CD4-positive, alpha-beta memory T cell (primary cell): ENCODE measurements around the gene IFITM5. TPM values are rescaled to one million over a fixed set of nuclear protein-coding genes. Genes with fewer than 3 reads are reported as not detected.

Experiments
- CTCF ChIA-PET: fragments of 350-600 bp; sonication (Branson Sonifier 250); formaldehyde crosslinking; loops from one replicate; lab custom pipeline; 2021; ENCODE audit warnings: inconsistent platforms; ENCODE audit not compliant: partially characterized antibody; lab: Charles Lee
- POLR2A ChIA-PET: fragments of 350-600 bp; sonication (Branson Sonifier 250); formaldehyde crosslinking; loops from one replicate; lab custom pipeline; 2021; ENCODE audit not compliant: partially characterized antibody; lab: Charles Lee
- DNase-seq, 5 donors: peaks; one replicate each; pipeline versions ENCODE4 v3.0.0 to v3.0.0-alpha.2; 2020 to 2022; ENCODE audit warnings: mixed read lengths in 1 of 5
- H3K27ac ChIP-seq: one replicate; pipeline ENCODE4 v1.7.0; 2013; ENCODE audit warnings: low read depth, low read length
- H3K27me3 ChIP-seq: 2 replicates; pipeline ENCODE4 v1.7.0; 2013; ENCODE audit warnings: mild to moderate bottlenecking, low read length, moderate library complexity; ENCODE audit not compliant: insufficient read depth
- H3K36me3 ChIP-seq: 2 replicates; pipeline ENCODE4 v1.7.0; 2013; ENCODE audit warnings: mild to moderate bottlenecking, low read length, moderate library complexity; ENCODE audit not compliant: insufficient read depth
- H3K4me1 ChIP-seq: 2 replicates; pipeline ENCODE4 v1.7.0; 2013; ENCODE audit warnings: mild to moderate bottlenecking, low read length, moderate library complexity; ENCODE audit not compliant: insufficient read depth
- H3K4me3 ChIP-seq, 2 donors: one replicate each; pipeline ENCODE4 v1.7.0; 2013; ENCODE audit warnings: low read length in 2 of 2, mild to moderate bottlenecking in 1 of 2
- H3K9me3 ChIP-seq, 2 donors: one replicate each; pipeline ENCODE4 v1.7.0; 2013; ENCODE audit warnings: low read length in 2 of 2, control low read depth in 1 of 2; ENCODE audit not compliant: control insufficient read depth in 1 of 2
- H3K27ac Mint-ChIP-seq, 7 donors: one replicate each; pipeline ENCODE4 v1.8.0; 2020 to 2021; ENCODE audit warnings: mixed read lengths in 7 of 7, mild to moderate bottlenecking in 6 of 7, inconsistent platforms in 3 of 7, moderate library complexity in 3 of 7
- H3K27me3 Mint-ChIP-seq, 2 donors: one replicate each; pipeline ENCODE4 v1.8.0; 2020 to 2021; ENCODE audit warnings: mixed read lengths in 2 of 2
- H3K36me3 Mint-ChIP-seq, 2 donors: one replicate each; pipeline ENCODE4 v1.8.0; 2020 to 2021; ENCODE audit warnings: mixed read lengths in 2 of 2, inconsistent platforms in 1 of 2, mild to moderate bottlenecking in 1 of 2
- H3K4me1 Mint-ChIP-seq, 4 donors: one replicate each; pipeline ENCODE4 v1.8.0; 2020 to 2021; ENCODE audit warnings: mixed read lengths in 4 of 4, mild to moderate bottlenecking in 1 of 4
- H3K4me3 Mint-ChIP-seq, 8 donors: one replicate each; pipeline ENCODE4 v1.8.0; 2020 to 2021; ENCODE audit warnings: mixed read lengths in 8 of 8, mild to moderate bottlenecking in 7 of 8, moderate library complexity in 6 of 8, inconsistent platforms in 3 of 8
- H3K9me3 Mint-ChIP-seq, 8 donors: one replicate each; pipeline ENCODE4 v1.8.0; 2020 to 2021; ENCODE audit warnings: mixed read lengths in 8 of 8, mild to moderate bottlenecking in 5 of 8, inconsistent platforms in 3 of 8, moderate library complexity in 1 of 8
- intact Hi-C: fragments of 100-400 bp; cut with micrococcal nuclease; formaldehyde crosslinking; loops from one replicate; pipeline ENCODE4 v1.15.1; 2023
- polyA plus RNA-seq, 2 donors: library from polyadenylated mRNA; unstranded; fragments of 300-500 nt; fragmentation: Illumina TruSeq; gene quantifications; one replicate each; pipeline ENCODE4 v1.2.3, GENCODE V29; 2021
- total RNA-seq, 2 experiments: library from RNA; stranded (reverse); gene quantifications; one replicate each; pipeline ENCODE4 v1.2.3, GENCODE V29; 2021

The IFITM5 gene
- total and polyA plus RNA-seq, 4 experiments from 2014 or later: not detected

DNA sequence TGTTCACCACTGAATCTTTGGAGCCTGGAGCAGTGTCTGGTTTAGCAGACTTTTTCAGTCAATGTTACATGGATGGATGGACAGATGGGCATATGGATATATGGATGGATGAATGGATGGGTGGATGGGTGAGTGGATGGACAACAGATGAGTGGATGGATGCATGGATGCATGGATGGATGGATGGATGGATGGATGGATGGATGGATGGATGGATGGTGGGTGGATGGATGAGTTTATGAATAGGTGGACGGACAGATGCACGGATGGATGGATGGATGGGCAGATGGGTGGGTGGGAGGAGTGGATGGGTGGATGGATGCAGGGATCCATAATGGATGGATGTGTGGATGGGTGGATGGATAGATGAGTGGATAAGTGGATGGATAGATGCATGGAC, 43.5 kb downstream of the IFITM5 start:
- POLR2A ChIA-PET: no interaction called here
- Histone ChIP-seq H3K27me3 (no peaks in the 10 kb centered on the region), H3K4me1 (peaks cover 4% of the 10 kb centered on the region), H3K36me3 (peaks cover 23% of the 10 kb centered on the region), H3K9me3 (no peaks in the 10 kb centered on the region), H3K4me3 (no peak overlapping the region), H3K27ac (no peak overlapping the region)
- peaks cover 0 to 2% (median 0%) of the 10 kb centered on the region in 8 donors for H3K9me3 Mint-ChIP-seq
- no peak for DNase-seq
- peaks cover 3 to 5% (median 4%) of the 10 kb centered on the region in 4 donors for H3K4me1 Mint-ChIP-seq
- CTCF ChIA-PET: interaction anchor here (1.1 kb wide), 1 partner anchor 24 kb away, joined by 3 read pairs; no protein-coding TSS in a partner anchor
- H3K4me3 Mint-ChIP-seq: no peak overlapping the region
- intact Hi-C loops: no loop called here
- peaks cover 23 to 30% of the 10 kb centered on the region in 2 donors for H3K36me3 Mint-ChIP-seq
- peaks cover 0 to 2% of the 10 kb centered on the region in 2 donors for H3K27me3 Mint-ChIP-seq
- H3K27ac Mint-ChIP-seq: peak overlapping the region in 2 of 7 donors; percentile 24 to 25

GRCh38 chr11:255176-255575, 44.1 kb downstream of the IFITM5 start:
- H3K4me1 Mint-ChIP-seq: peaks cover 6 to 9% (median 7%) of the 10 kb centered on the region in 4 donors
- intact Hi-C loops: no loop called here

GRCh38 chr11:253886-254270, 45.4 kb downstream of the IFITM5 start:
- H3K36me3 ChIP-seq: peaks cover 33% of the 10 kb centered on the region
- Mint-ChIP-seq H3K36me3 (peaks cover 32 to 42% of the 10 kb centered on the region in 2 donors), H3K4me3 (no peak overlapping the region), H3K27ac (peak overlapping the region in 2 of 7 donors; percentile 52 to 80), H3K4me1 (peaks cover 6 to 9% (median 7%) of the 10 kb centered on the region in 4 donors), H3K9me3 (peaks cover 0 to 2% (median 0%) of the 10 kb centered on the region in 8 donors), H3K27me3 (no peaks in the 10 kb centered on the region)
- no peak overlapping the region for H3K27ac ChIP-seq
- POLR2A ChIA-PET: interaction anchor here (1.1 to 2.0 kb wide), 2 partner anchors 24 to 27 kb away, joined by 5 to 6 read pairs; partner anchors contain the start of gene NLRP6
- CTCF ChIA-PET: interaction anchor here (6.7 kb wide), 1 partner anchor 13 kb away, joined by 50 read pairs; no protein-coding TSS in a partner anchor
- no peak overlapping the region for H3K4me3 ChIP-seq
- H3K9me3 ChIP-seq: no peaks in the 10 kb centered on the region
- intact Hi-C loops: no loop called here
- no peak for DNase-seq
- H3K27me3 ChIP-seq: no peaks in the 10 kb centered on the region
- peaks cover 5% of the 10 kb centered on the region for H3K4me1 ChIP-seq

More at GRCh38 chr11:255176-255575, 44.1 kb downstream of the IFITM5 start:
- POLR2A ChIA-PET: no interaction called here
- no peaks in the 10 kb centered on the region for H3K27me3 ChIP-seq
- H3K27ac ChIP-seq: no peak overlapping the region
- CTCF ChIA-PET: interaction anchor here (1.1 kb wide), 1 partner anchor 24 kb away, joined by 3 read pairs; no protein-coding TSS in a partner anchor
- no peaks in the 10 kb centered on the region for H3K9me3 ChIP-seq
- Mint-ChIP-seq H3K4me3 (no peak overlapping the region), H3K36me3 (peaks cover 27 to 35% of the 10 kb centered on the region in 2 donors), H3K27me3 (peaks cover 0 to 2% of the 10 kb centered on the region in 2 donors), H3K27ac (no peak overlapping the region), H3K9me3 (peaks cover 0 to 2% (median 0%) of the 10 kb centered on the region in 8 donors)
- peaks cover 5% of the 10 kb centered on the region for H3K4me1 ChIP-seq
- peaks cover 23% of the 10 kb centered on the region for H3K36me3 ChIP-seq
- no peak overlapping the region for H3K4me3 ChIP-seq
- DNase-seq: no peak

DNA sequence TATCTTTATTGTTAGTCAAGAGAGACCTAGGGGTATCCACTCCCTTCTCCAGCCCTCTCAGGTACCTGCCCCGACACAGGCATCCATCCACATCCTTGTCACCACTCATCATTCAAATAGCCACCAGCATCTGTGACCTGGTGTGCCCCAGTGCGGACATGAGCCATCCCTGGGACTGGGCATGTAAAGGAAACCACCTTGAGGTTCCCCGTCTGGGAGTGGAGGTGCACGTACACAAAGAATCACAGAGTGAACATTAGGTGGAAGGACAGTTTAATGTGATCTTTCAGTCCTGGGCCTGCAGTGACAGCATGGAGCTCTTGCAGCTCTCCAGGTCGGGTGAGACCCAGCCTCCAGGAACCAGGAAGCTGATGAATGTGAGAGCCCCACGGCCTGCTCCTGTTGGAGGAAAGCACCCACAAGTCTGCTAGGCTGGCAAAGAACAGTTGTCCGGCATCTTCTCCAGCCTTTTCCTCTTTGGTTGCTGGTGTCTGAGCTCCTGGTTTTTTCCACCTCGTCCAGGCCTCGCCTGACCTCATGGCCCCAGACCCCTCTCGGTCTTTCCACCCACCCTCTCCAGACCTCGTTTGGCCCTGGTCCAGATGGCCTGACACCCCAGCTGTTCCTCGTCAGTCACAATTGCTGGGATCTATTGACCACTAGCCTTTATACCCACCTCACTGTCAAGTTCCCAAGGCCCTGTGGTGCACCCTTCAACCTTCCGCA, 46.0 kb downstream of the IFITM5 start:
- DNase-seq: no peak
- Histone ChIP-seq H3K4me1 (peaks cover 5% of the 10 kb centered on the region), H3K9me3 (no peaks in the 10 kb centered on the region), H3K4me3 (no peak overlapping the region), H3K27me3 (no peaks in the 10 kb centered on the region), H3K36me3 (peaks cover 38% of the 10 kb centered on the region), H3K27ac (no peak overlapping the region)
- ChIA-PET CTCF (interaction anchor here (1.1 to 6.7 kb wide), 3 partner anchors 14 to 110 kb away, joined by 3 to 50 read pairs (median 5); no protein-coding TSS in a partner anchor), POLR2A (interaction anchor here (1.1 to 2.0 kb wide), 4 partner anchors 16 to 106 kb away, joined by 3 to 6 read pairs (median 4); partner anchors contain the start of genes NLRP6 and PSMD13)
- H3K4me1 Mint-ChIP-seq: peaks cover 6 to 9% (median 7%) of the 10 kb centered on the region in 4 donors
- H3K4me3 Mint-ChIP-seq: peak overlapping the region in 1 of 8 donors; percentile 15
- H3K27ac Mint-ChIP-seq: peak overlapping the region in 1 of 7 donors; percentile 81
- peaks cover 0 to 2% (median 0%) of the 10 kb centered on the region in 8 donors for H3K9me3 Mint-ChIP-seq
- peaks cover 38 to 48% of the 10 kb centered on the region in 2 donors for H3K36me3 Mint-ChIP-seq
- intact Hi-C loops: no loop called here
- no peaks in the 10 kb centered on the region for H3K27me3 Mint-ChIP-seq

DNA sequence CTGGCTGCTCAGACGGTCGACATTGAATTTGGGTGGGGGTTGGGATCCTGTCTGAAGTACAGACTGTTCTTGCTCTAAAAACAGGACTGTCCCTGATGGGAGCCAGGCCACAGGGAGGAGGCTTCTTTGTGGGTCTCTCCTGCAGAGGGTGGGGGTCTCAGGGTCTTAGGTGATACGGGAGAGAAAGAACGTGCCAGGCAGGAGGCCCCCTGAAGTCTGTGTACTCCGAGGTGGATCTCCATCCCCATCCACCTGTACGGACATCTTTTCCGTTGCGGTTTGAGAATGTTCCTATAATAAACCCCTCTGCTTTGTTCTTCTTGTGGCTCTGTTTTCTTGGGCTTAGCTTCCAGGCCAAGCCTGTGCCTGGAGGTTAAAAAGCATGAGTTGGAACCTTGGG, 46.7 kb downstream of the IFITM5 start:
- H3K4me3 Mint-ChIP-seq: no peak overlapping the region
- Histone ChIP-seq H3K4me1 (peaks cover 5% of the 10 kb centered on the region), H3K4me3 (no peak overlapping the region), H3K27me3 (no peaks in the 10 kb centered on the region), H3K36me3 (peaks cover 42% of the 10 kb centered on the region), H3K27ac (no peak overlapping the region), H3K9me3 (no peaks in the 10 kb centered on the region)
- no peaks in the 10 kb centered on the region for H3K9me3 Mint-ChIP-seq
- CTCF ChIA-PET: interaction anchor here (1.0 to 6.7 kb wide), 6 partner anchors 14 to 266 kb away, joined by 3 to 81 read pairs (median 8); partner anchors contain the start of genes IFITM5 and NLRP6
- H3K4me1 Mint-ChIP-seq: peaks cover 6 to 9% (median 7%) of the 10 kb centered on the region in 4 donors
- H3K36me3 Mint-ChIP-seq: peaks cover 45 to 54% of the 10 kb centered on the region in 2 donors
- DNase-seq: no peak
- peak overlapping the region in 1 of 7 donors; percentile 74 for H3K27ac Mint-ChIP-seq
- intact Hi-C loops: no loop called here
- POLR2A ChIA-PET: interaction anchor here (1.5 to 3.1 kb wide), 6 partner anchors 16 to 106 kb away, joined by 3 to 45 read pairs (median 5); partner anchors contain the start of genes PGGHG and PSMD13
- no peaks in the 10 kb centered on the region for H3K27me3 Mint-ChIP-seq

- H3K9me3 Mint-ChIP-seq: no peaks in the 10 kb centered on the region
- no peaks in the 10 kb centered on the region for H3K27me3 ChIP-seq
- peaks cover 47% of the 10 kb centered on the region for H3K36me3 ChIP-seq
- no peak overlapping the region for H3K4me3 ChIP-seq
- no peaks in the 10 kb centered on the region for H3K27me3 Mint-ChIP-seq
- peaks cover 6 to 9% (median 7%) of the 10 kb centered on the region in 4 donors for H3K4me1 Mint-ChIP-seq
- ChIA-PET POLR2A (interaction anchor here (0.6 to 3.1 kb wide), 18 partner anchors 12 to 199 kb away, joined by 3 to 45 read pairs (median 6); partner anchors contain the start of genes BET1L, IFITM1, IFITM5 and NLRP6), CTCF (interaction anchor here (0.7 to 6.7 kb wide), 39 partner anchors 9 to 269 kb away, joined by 3 to 81 read pairs (median 8); partner anchors contain the start of genes BET1L, IFITM5, NLRP6 and PGGHG)
- no peaks in the 10 kb centered on the region for H3K9me3 ChIP-seq
- H3K27ac Mint-ChIP-seq: peak overlapping the region in 4 of 7 donors; percentile 25 to 56 (median 45)
- peaks cover 5% of the 10 kb centered on the region for H3K4me1 ChIP-seq
- intact Hi-C loops: loop anchor here (2.0 kb wide), 4 partner anchors 17 to 199 kb away; partner anchors contain the start of genes IFITM1 and PTDSS2
- peaks cover 53 to 64% of the 10 kb centered on the region in 2 donors for H3K36me3 Mint-ChIP-seq
- no peak overlapping the region for H3K27ac ChIP-seq
- no peak for DNase-seq
- H3K4me3 Mint-ChIP-seq: no peak overlapping the region
These were observed 47.8 kb downstream of the IFITM5 start for GRCh38 chr11:251550-251949.
